Activated T-helper 9 cell treated with anti-CD3 and anti-CD28 coated beads, Interleukin-2, amount 50 U/mL, for 16 hours (primary cell): ENCODE measurements around the gene TPST2.
"Not testable (repeated sequence)": the region's sequence is repeated elsewhere in the genome, so short reads cannot be mapped to it uniquely, and the experiment has no call there.

Source experiments
- DNase-seq: peaks from one replicate; pipeline ENCODE4 v3.0.0-alpha.2; 2020; ENCODE audit warnings: low read depth

Gene TPST2

GRCh38 chr22:26589845-26590736 lies at the start of gene TPST2:
Gene TPST2, minus strand, starts transcription at chr22:26590132. Its CDS starts 48,502 bp downstream, at chr22:26541630.
- peak; percentile 73 for DNase-seq

GRCh38 chr22:26636296-26636695 lies 46.4 kb upstream of the TPST2 start:
- no peak for DNase-seq

GRCh38 chr22:26635117-26635516 lies 45.2 kb upstream of the TPST2 start:
- DNase-seq: no peak

GRCh38 chr22:26634189-26634588 lies 44.3 kb upstream of the TPST2 start:
- no peak for DNase-seq

GRCh38 chr22:26632422-26633155 lies 42.7 kb upstream of the TPST2 start:
- DNase-seq: no peak

GRCh38 chr22:26631282-26631681 lies 41.4 kb upstream of the TPST2 start:
- no peak for DNase-seq

- DNase-seq: no peak
These were observed 40.2 kb upstream of the TPST2 start for GRCh38 chr22:26629988-26630761.

GRCh38 chr22:26624803-26625202 lies 34.9 kb upstream of the TPST2 start:
- no peak for DNase-seq

- DNase-seq: no peak
These were observed 34.1 kb upstream of the TPST2 start for GRCh38 chr22:26623984-26624383.

GRCh38 chr22:26621663-26622062 lies 31.7 kb upstream of the TPST2 start, which contains the start of gene CRYBA4:
Gene CRYBA4, plus strand, starts transcription at chr22:26621963. Its CDS starts 634 bp downstream, at chr22:26622597.
- DNase-seq: no peak

GRCh38 chr22:26620197-26620596 lies 30.3 kb upstream of the TPST2 start:
- no peak for DNase-seq

GRCh38 chr22:26619510-26619909 lies 29.6 kb upstream of the TPST2 start:
- no peak for DNase-seq

- DNase-seq: no peak
These were observed 28.5 kb upstream of the TPST2 start for GRCh38 chr22:26618455-26618854.

GRCh38 chr22:26617271-26618199 lies 27.6 kb upstream of the TPST2 start, which contains the start of gene CRYBB1:
Gene CRYBB1, minus strand, starts transcription at chr22:26618027. Its CDS starts 1,708 bp downstream, at chr22:26616319.
- no peak for DNase-seq

GRCh38 chr22:26616650-26617049 lies 26.7 kb upstream of the TPST2 start:
- DNase-seq: no peak

- no peak for DNase-seq
These were observed 26.0 kb upstream of the TPST2 start for GRCh38 chr22:26615830-26616435.

GRCh38 chr22:26615149-26615548 lies 25.2 kb upstream of the TPST2 start:
- DNase-seq: no peak

GRCh38 chr22:26614322-26614721 lies 24.4 kb upstream of the TPST2 start:
- DNase-seq: no peak

GRCh38 chr22:26613753-26614152 lies 23.8 kb upstream of the TPST2 start:
- not testable (repeated sequence) for DNase-seq

GRCh38 chr22:26612652-26613051 lies 22.7 kb upstream of the TPST2 start:
- no peak for DNase-seq

- DNase-seq: no peak
These were observed 21.1 kb upstream of the TPST2 start for GRCh38 chr22:26610996-26611395.
